ENCODE results near the gene TAPBPL.

The TAPBPL gene

DNA sequence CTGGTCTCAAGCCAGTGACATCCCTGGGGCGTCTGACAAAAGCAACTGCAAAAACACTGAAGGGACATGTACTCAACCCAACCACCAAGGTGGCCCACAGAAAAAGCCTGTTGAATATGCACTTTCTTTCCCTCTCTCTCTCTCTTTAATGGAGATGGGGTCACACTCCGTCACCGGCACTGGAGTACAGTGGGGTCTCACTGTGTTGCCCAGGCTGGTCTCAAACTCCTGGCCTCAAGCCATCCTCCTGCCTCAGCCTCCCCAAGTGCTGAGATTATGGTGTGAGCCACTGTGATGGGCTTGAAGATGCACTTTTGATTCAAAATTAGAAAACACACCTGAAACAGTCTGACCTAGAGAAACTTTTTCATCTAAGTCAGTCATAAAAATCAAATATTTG is 14.3 kb upstream of the TAPBPL start:
- DNase-seq, result no peak

DNA sequence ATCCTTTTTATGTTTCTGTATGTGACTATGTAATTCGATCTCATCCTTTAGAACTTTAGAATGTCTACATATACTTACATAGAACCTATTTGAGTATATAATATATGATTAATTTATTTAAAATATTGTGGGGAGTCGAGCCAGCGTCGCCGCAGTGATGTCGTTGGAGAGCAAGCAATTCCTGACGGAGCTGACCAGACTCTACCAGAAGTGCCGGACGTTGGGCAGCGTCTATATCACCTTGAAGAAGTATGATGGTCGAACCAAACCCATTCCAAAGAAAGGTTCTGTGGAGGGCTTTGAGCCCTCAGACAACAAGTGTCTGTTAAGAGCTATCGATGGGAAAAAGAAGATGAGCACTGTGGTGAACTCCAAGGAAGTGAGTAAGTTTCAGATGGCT is 13.5 kb upstream of the TAPBPL start:
- DNase-seq, result no peak

GRCh38 chr12:6440391-6440790 is 11.5 kb upstream of the TAPBPL start:
- DNase-seq, result no peak

GRCh38 chr12:6442836-6443235 is 9.0 kb upstream of the TAPBPL start:
- no peak for DNase-seq

GRCh38 chr12:6443361-6443983 is 8.4 kb upstream of the TAPBPL start:
- DNase-seq, result no peak

DNA sequence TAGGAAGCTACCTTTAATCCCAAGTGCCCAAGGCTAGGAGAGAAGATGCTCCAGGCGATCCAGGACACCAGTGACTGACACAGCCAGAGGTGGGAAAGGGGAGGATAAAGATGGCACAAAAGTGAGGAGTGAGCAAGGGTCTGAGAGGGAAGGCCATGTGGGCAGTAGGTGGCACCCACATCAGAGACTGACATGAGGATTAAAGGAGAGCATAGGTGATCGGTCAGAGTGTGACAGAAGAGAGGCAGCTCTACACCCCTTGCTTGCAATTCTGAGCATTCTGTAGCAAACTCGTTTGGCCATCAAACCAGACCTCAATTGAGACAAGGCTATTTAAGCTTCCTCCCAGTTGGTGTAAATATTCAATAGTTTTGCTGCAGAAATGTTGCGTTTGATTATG is 7.8 kb upstream of the TAPBPL start:
- DNase-seq, result no peak

GRCh38 chr12:6444704-6445688 is 6.8 kb upstream of the TAPBPL start, which contains the start of gene CD27:
TSS of gene CD27 (plus strand) at chr12:6444955. CDS start at chr12:6445096, 141 bp downstream.
- peak; percentile 19 to 70 (median 48) for DNase-seq

- DNase-seq, result no peak
These were observed 1.6 kb upstream of the TAPBPL start for GRCh38 chr12:6450091-6450868.

DNA sequence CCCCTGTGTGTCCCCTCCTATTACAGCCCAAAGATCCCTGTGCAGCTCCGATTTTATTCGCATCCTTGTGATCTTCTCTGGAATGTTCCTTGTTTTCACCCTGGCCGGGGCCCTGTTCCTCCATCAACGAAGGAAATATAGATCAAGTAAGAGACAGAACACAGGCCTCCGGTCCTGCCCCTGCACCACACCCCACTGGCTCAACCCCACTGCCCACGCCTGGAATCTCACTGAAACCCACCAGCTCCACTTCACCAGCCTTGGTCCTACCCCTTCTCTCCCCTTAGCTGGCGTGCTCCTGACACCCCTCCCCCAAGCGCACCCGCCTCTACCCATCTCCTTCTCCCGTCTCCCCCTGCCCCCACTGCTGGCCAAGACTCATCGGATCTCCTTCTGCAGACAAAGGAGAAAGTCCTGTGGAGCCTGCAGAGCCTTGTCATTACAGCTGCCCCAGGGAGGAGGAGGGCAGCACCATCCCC is 934 bp upstream of the TAPBPL start:
- peak in 2 of 6 experiments; percentile 40 to 60 for DNase-seq

- peak in 2 of 6 experiments; percentile 26 to 34 for DNase-seq
These were observed 552 bp downstream of the TAPBPL start for GRCh38 chr12:6452245-6452943.

- DNase-seq, result no peak
These were observed 1.2 kb downstream of the TAPBPL start for GRCh38 chr12:6452944-6453630.

DNA sequence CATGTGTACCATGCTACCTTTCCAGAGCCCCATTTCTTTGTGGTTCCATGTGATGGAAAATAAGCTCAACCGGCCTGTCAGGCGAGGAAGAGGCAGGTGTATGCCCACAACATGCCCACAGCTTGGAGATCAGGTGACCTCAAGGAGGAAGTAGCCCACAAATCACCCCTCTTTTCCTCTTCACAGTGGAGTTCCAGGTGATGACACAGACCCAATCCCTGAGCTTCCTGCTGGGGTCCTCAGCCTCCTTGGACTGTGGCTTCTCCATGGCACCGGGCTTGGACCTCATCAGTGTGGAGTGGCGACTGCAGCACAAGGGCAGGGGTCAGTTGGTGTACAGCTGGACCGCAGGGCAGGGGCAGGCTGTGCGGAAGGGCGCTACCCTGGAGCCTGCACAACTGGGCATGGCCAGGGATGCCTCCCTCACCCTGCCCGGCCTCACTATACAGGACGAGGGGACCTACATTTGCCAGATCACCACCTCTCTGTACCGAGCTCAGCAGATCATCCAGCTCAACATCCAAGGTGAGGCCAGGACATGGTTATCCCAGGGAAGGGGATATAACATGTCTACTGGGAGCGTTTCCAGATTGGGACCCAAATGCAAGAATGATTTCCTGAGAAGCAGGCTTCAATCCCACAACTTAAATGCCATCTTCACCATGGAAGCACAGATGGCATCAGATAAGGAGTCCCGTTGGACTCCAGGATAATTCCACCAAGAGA is 5.5 kb downstream of the TAPBPL start:
- no peak for DNase-seq

- no peak for DNase-seq
These were observed 6.6 kb downstream of the TAPBPL start for GRCh38 chr12:6458281-6459003.

GRCh38 chr12:6459004-6459337 is 7.1 kb downstream of the TAPBPL start:
- no peak for DNase-seq

DNA sequence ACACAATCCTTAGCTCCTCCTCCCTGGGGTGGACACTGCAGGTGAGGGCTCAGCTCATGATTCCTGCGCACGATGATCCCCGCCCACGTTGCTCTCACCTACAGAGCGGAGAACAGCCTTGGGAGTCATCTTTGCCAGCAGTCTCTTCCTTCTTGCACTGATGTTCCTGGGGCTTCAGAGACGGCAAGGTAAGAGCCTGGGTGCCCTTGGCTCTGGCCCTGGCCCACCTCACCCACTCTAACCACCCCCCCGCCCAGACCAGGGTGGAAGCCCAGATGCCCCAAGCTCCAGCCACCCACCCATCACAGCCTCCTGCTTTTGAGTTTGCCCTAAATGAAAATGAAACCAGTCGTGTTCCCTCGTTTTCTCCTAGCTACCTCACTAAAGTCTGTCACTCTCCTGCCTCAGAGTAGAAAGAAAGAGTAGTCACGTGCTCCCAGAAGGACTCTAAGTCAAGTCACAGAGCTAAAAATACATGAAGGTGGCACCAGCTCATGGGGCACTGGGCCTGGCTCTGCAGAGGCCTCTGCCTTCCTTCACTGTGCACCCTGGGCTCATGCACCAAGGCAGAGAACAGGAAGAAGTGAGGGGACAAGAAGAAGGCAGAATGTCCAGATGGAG is 9.0 kb downstream of the TAPBPL start:
- peak; percentile 14 to 45 (median 41) for DNase-seq

DNA sequence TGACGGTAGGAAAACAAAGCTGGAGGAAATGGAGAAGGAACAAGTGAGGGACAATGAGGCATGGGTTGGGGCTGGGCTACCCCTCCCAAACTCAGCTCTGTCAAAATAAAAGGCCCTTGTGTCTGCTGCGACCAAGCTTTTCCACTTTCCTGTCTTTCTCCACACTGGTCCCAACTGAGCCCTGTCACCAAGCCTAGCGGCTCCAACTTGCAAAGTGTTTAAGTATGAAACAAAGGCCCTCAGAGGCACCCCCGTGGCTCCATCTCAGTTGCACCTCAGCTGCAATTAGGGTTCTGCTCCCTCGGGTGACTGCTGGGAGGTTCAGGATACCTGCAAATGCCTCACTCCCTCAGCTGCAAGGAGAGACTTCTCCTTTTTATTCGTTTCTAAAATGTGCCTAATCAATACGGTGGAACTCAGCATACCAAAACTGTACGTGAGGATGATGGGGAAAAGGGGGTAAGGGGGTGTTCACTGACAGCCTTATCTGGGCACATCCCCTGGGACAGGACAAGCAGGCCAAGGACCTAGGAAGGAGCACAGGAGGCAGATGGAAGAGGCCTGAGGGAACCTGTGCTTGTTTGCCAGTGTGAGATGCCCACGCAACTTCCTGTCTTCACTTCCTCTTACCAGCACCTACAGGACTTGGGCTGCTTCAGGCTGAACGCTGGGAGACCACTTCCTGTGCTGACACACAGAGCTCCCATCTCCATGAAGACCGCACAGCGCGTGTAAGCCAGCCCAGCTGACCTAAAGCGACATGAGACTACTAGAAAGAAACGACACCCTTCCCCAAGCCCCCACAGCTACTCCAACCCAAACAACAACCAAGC is 9.8 kb downstream of the TAPBPL start:
- peak; percentile 69 to 86 (median 81) for DNase-seq

DNA sequence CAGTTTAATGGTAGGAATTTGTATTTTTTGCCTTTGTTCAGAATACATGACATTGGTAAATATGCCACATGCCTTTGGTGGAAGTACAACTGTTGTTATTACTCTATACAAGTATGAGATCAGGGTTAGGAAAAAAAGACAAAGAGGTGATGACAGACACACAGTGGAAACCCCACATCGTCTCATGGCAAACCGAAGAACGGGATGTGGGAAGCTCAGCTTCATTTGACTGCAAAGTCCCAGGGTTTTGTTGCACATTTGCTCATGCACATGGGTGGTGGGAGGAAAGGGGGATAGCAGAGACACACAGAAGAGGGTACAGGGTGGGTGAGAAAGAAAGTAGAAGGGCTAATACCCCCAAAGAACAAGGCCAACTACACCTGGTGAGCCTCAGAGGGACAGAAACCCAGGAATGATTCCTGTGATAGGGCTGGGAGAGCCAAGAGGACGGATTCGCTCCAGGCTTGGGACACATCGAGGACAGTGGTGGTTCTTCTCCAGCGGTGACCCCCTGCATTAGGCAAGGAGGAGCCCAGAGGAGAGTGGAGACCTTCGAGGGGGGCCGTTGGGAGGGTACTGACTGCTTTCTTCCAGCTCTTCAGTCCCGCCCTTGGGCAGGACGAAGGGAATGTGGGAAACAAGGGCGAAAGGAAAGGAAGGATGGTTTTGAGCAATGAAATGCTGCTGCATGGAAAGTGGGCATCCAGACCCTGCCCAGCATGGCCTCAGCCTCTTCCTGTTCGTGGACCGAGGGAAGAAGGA is 10.6 kb downstream of the TAPBPL start:
- peak in 2 of 6 experiments; percentile 41 to 43 for DNase-seq

DNA sequence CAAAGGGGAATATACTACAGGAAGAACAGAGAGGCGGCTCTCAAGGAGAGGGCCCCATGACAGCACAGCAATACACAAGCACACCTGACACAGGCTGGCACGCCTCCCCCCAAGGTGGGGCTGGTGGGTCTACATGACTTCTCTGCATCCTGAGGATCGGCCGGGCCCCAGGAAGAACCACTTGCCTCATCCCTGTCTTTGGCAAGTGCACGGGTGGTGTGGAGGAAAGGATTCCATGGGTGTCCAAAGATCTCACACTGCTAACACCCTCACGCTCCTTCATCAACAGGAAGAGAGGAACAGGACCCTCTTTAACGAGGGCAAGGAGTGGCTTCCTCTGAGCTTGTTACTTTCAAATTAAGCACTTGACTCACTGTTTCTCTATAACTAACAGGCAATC is 11.4 kb downstream of the TAPBPL start:
- DNase-seq, result peak; percentile 23 to 48 (median 37)
